Occipital lobe (tissue), 2 donors: ENCODE results near the gene PAPPA. TPM values are rescaled to one million over a fixed set of nuclear protein-coding genes. Genes with fewer than 3 reads are reported as not detected.

Experiments
- DNase-seq: peaks from one replicate; lab custom pipeline; 2025; lab: John Stamatoyannopoulos, UW
- total RNA-seq: library from RNA; depleted of rRNA; stranded (reverse); fragments of >200 nt; gene quantifications from one replicate; pipeline ENCODE4 v1.2.3, GENCODE V29; 2014

PAPPA gene
- total RNA-seq, 1 donor from 2014 or later, result under 0.01 TPM

DNA sequence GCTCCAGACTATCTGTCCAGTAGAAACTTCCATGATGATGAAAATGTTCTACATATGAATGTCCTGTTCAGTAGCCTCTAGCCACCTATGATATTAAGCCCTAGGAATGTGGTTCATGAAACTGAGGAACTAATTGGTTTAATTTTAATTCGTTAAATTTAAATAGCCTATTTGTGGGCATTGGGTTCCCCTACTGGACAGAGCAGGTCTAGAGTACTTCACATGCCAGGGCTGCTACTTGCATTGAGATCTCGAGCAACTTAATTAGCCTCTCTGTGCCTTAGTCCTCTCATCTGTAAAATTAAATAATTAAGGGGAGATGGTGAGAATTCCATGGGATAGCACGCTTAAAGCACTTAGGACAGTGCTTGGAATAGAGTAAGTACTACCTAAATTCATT, 160.0 kb downstream of the PAPPA start:
- DNase-seq, result no peak

DNA sequence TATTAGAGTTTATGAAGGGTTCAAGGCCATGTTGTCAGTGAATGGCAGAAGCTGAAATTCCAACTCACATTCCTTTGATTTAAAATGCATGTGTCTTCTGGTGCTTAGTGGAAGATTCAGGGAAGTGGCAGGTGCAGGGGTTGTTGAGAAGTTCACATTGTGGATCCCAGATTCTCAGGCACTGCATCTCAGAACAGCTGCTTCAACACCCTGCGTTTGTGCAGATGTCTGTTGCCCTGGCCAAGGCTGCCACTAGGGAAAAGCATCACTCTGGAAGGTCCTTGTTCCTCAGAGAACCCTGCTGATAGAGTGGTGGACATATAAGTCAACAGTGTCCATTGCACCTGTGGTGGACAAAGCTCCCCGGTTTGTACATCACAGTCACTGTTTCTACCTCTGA, 162.7 kb downstream of the PAPPA start:
- no peak for DNase-seq

DNA sequence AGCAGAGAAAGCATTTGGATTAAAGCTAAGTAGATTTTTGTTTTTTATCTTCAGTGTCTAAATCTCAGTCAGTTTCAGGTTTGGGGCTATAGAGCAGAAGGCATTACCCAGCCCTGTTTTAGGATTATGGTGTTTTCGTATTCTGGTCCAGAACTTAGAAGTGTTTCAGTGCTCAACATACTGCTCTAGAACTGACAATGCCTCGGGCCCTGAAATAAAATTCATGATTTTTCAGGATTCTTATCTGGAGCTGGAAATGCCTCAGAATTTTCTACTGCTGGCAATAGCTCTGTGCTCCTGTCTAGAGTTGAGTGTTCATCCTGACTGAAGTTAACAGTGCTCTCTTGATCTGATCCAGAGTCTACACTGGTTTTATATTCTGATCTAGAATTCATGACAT, 163.9 kb downstream of the PAPPA start:
- no peak for DNase-seq

DNA sequence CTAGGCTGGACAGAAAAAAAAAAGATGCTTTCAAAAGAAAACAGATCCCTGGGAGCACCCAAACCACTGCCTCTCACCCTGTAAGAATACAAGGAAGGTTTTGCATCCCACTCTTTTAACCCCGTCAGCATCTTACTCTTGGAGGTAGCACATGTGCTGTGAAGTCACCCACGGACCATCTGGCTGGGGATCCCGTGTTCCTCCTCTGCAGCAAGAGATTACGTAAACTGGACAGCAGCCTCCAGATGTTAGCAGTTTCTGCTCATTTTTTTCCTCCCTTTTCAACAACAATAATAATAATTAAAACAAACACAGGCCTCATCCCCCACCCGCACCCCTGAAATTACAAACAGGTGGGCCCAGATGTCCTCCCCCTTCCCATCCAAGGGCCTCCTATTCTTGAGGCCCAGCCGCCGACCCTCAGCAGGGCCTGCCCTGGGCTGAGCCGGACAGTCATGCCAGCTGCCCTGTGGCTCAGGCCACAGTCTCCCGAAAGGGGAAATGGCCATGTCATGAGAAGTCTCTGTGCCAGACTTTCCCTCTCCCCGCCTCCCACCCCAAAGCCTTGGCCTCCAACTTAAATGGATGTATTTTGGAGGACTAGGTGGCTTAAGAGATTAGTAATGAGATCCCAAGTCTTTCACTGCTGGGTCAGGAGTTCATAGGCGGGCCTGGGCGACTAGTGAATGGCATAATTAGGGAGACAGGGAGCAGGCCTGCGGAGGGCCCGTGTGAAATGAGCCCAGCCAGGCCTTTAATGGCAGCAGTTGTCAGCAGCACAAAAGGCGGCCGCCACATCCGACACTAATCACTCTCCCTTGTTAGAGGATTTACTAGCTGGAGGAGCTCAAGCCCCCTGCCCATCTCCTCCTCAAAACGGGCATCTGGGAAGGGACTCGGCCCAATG, 165.1 kb downstream of the PAPPA start:
- peak; percentile 17 for DNase-seq

DNA sequence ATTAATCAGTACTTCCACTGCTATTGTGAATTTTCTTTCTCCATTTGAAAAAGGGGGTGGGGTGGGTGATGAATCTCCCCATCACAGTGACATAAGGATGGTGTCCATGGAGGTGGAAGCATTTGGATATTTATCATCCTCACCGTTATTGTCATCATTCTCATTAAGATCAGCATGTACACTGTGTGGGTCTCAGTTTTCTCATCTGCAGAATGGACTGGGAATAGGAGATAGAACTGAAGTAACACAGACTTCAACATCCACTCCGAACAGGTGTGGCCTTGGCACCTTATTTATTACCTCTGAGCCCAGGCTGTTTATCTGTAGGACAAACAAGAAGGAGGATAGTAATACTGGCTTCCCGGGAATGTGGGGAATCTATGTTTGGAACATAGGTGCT, 165.9 kb downstream of the PAPPA start:
- no peak for DNase-seq

DNA sequence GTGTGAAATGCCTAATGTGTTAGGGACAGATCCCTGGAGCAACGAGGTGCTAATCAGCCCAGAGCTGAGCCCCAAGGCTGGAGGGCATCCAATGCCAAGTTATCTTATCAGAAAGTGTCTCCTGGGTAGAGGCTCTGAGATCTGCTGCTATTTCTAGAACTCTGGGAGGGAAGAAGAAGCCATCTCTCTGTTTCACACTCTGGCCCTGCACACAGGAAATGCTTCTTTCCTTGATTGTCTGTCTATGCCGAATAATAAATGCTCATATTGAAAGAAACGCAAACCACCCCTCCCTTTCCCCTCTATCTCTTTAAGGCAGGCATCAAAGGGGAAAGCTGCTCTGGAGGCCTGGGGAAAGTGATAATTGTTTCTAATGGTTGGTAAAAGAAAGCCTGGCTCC, 166.7 kb downstream of the PAPPA start:
- DNase-seq, result no peak

DNA sequence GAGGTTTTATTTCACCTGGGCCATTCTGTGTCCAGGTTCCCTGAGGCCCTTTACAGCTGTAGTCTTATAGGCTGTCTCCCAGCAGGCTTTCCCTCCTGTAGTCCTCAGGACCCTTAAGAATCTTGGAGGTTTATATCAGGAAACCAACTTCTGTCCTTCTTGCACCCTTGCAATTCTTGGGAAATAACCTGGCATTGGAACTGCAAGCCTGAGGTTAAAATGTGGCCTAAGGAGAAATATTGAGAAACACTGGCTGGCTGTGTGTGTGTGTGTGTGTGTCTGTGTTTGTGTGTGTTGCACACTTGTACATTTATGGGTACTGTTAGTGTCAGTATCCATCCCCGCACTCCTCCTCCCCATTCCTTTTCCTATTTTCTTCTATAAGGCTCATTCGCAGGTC, 168.9 kb downstream of the PAPPA start:
- no peak for DNase-seq

DNA sequence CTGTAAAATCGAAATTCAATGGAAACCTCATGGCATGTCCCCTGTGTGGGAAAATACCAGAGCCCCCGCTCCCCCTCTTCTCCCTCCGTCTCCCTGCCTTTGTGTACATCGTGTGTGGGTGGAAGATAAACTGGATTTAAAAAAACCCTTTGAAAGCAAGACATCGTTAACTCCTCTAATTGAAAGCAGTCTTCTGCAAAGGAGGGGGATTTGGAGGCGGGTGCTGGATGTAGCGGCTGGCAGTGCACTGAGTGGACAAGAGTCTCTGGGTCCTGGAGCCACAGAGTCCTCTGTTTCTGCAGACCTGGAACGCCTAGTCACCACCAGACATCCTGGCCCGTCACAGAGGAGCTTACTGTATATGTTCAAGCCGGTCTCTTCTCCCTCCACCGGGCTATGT, 169.4 kb downstream of the PAPPA start:
- DNase-seq, result no peak

DNA sequence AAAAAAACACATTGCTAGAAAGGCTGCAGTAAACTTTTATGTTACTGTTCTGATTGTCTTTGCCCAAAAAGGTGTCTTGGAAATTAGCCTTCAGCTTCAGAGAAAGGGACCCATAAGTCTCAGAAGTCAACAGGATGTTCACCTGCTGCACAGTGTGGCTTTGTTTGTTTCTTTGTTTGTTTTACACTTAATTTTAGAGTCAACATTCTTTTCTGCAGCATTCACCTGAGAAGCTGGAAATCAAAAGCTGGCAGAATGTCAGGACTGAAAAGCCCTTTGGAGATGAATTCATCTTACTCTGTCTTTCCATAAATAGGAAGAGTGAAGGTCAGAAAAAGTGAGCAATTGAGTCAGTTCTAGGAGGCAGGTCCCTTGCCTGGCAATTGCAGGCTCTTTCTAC, 170.0 kb downstream of the PAPPA start:
- DNase-seq, result no peak

DNA sequence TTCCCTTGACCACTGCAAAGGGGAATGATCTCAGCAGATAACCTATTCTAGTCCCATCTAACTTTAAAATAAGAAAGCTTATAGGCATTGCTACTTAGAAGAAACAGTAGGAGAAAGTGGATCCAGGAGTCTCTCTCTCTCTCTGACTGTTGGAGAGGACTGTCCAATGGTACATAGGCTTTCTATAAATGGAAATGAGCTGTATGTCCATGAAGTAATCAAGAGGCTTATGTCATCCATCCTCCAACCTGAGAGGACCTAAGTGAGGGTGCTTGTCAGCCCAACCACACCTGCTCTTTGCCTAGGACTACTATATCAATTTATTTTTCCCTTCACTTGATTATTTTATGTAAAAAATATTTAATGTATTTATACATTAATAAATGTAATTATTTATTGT, 172.3 kb downstream of the PAPPA start:
- DNase-seq, result no peak

DNA sequence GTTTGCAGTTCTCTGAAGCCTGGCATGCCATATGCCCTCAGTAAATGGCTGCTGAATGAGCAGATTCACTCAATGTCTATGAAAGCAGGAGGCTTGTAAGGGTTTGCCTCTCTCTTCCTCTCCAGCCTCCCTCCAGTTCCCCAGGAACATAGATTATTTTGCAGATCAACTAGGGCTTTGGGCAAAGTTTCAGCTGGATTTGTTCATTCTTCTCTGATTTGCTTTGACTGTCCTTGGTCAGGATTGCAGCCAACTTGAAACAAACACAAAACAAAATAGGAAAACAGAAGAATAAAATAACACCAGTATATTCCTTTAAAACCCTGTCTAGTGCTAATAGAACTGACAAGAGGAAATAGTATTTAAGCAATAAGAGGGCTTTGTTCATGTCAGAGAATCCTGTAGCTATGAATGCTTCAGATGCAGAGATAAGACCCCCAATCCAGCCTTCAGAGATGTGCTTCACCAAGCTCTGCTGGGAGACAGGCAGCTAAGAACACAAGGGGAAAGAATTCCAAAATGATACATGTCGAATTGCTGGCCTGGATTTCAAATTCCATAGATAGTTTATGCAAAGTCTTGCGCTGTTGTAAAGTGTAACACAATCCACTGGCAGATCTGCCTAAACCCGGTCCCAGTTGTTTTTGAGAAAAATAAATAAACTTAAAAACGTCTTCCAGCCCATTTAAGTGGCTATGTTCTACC, 174.3 kb downstream of the PAPPA start:
- DNase-seq, result no peak

DNA sequence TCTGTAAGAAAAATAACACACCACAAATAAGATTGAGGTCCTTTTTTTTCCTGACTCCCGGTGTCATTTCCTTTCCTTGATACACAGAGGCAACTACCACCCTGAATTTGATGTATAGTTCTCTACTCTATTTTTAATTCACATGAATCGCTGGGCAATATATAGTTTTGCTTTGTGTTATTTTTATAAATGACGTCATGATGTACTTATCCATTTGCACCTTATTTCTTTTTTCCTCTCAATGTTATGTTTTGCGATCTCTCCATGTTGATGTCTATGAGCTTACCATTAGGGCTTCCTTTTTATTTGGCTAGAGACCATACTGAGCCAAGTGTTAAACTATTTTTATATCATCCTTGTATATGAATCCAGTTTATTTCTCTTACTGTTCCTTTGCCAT, 175.9 kb downstream of the PAPPA start:
- no peak for DNase-seq

DNA sequence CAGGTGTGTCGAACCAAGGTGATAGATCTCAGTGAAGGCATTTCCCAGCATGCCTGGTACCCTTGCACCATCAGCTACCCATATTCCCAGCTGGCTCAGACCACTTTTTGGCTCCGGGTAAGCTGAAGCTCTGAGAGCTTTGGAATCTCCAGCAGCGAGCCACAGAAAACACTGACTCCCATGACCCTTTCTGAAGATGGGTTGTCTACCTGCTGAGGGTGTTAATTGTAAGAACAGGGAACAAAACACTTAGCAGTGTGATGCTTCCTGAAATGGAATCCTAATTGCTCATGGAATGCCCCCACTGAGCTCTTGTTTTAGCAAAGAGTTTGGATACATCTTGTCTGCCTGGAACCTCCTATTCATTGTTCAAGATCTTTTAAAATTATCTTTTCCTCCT, 177.7 kb downstream of the PAPPA start:
- no peak for DNase-seq

DNA sequence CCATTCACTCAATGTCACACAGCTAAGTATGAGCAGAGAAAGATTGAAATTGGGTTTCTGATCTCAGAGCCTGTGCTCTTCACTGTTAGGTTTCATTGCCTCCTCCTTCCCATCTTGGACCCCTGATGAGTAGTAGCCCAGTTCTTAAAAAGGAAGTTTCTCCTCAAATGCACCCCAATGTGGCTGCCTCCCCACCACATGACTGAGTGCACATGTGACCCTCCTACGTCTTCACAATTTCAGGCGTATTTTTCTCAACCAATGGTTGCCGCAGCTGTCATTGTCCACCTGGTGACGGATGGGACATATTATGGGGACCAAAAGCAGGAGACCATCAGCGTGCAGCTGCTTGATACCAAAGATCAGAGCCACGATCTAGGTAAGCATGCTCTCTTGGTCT, 178.5 kb downstream of the PAPPA start:
- no peak for DNase-seq

DNA sequence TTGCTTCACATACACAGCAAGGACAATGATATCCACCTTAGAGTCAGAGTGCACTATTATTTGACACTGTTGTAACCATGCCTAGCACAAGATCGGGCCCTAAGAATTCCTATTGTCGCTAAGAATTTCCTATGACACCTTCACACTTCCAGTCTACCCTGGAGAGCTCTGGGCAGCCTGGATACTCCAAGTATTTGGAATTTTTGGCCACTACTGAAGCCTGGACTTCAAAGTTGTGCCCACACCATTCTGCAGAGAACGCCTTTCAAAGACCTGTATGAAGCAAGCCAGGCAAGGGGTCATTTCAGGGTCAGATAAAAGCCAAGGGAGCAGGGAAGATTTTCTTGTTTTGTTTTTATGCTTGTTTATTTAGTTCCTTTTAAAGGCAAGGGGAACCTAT, 179.7 kb downstream of the PAPPA start:
- no peak for DNase-seq

DNA sequence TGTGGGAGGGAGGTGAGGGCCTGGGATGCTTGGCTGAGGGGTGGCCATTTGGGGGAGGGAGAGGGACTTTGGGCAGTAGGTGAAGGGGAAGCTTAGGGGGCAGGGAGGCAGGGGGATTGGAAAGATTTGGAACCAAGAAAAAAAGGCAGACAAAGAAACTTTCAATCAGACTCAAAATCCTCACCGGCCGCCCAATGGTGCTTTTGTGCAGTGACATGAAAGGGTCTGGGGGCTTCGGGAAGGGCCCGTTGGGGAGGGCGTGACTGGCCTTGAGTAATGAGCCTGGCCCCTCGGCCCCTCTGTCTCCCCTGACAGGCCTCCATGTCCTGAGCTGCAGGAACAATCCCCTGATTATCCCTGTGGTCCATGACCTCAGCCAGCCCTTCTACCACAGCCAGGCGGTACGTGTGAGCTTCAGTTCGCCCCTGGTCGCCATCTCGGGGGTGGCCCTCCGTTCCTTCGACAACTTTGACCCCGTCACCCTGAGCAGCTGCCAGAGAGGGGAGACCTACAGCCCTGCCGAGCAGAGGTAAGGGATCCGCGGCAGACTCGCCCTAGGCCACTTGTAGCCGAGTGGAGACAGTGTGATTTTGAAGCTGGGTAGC, 181.1 kb downstream of the PAPPA start:
- DNase-seq, result no peak

DNA sequence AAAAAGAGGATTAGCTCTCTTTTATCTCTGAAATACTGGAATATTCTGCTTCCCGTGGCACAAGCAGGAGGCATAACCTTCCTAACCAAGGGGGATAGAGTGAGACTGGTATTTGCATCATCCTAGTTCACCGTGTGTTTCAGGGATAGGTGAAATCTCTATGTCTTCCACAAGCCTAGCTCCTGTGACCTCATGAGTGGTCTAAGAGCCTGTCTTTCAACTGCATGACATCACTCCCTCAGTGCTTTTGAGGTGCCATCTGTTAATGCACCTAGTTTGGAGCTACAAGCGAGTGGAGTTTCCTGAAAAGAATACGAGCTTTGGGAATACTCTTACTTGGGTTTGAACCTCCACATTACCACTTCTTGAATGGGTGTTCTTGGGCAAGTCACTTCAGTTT, 181.8 kb downstream of the PAPPA start:
- DNase-seq, result no peak

DNA sequence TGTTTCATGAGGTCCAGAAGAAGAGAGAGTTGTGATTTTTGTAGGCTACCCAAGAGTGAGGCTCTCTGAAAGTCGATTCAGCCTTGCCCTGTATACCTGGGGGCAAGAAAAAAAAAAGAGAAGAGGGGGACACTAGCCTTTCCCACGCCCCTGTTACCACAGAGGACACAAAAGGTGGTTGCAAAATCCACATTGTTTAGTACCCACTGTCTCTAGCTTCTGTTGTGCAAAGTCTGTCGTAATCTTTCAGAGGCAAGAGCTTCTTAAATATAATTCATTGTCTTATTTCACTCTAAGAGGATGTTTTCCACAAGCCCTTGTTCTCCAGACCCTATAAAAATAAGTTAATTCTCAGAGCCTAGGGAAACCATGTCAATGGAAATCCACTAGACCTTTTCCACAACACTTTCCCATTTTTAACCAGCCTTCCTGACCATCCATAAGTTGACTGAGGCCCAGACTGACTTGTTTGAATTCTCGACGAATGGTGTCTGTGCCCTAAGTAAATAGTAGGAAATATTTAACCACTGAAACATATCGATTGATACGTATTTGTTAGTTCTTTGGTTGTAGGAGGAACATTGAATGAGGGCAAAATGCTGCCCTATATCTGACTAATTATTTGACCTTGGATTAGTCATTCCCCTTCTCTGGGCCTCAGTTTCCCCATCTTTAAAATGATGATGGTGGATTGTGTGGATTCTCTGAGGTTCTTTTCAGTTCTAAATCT, 182.7 kb downstream of the PAPPA start:
- DNase-seq, result no peak

DNA sequence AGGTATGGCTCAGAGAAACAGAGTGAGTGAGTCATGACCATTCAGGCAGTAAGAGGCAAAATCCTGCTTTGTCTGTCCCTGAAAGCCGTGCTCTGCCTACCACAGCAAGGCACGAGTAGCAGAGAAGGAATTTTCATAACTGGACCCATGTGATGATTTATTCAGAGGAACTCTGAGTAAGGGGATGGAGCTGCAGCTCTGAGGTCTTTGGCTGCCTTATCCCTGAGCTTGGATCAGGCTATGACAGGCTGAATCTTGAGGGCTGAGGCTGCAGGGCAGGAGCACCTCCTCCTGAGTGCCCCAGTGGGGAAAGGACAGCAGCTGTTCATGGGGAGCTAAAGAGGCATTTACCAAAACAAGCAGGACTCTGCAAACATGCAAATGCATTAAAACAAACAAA, 183.4 kb downstream of the PAPPA start:
- DNase-seq, result no peak

DNA sequence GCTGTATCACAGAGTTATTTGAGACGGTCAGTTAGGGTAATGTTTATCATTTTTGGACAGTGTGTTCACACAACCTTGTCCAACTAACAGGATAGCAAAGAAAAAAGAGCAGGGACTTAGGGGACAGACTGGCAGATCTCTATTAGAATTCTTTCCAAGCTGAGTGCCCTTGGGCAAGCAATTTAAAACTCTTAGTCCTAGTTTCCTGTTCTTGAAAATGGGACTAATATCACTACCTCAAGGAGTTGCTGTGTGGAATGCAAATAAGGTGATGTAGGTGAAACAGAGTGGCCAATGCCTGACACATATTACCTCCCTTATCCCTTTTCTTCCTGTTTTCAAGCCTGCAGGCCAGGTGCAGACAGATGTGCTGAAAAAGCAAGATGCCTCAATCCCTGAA, 186.7 kb downstream of the PAPPA start:
- no peak for DNase-seq

DNA sequence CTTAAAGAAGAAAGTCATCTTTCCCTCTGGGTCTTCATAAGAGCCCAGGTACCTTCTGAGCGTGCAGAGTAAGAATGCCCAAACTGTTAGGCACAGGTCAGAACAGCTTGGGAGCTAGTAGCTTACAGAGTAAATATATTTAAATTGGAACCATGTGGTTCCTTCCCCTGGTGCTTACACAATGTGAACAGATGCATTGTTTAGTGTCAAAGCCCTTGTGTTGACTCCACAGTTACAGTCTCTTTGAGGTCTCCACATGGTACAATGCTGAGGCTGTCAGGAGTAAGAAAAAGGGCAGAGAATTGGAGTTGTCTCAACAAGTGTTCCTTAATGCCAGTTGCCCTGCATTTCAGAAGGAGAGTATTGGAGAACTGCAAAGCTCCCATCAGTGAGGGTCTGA, 188.5 kb downstream of the PAPPA start:
- DNase-seq, result no peak

DNA sequence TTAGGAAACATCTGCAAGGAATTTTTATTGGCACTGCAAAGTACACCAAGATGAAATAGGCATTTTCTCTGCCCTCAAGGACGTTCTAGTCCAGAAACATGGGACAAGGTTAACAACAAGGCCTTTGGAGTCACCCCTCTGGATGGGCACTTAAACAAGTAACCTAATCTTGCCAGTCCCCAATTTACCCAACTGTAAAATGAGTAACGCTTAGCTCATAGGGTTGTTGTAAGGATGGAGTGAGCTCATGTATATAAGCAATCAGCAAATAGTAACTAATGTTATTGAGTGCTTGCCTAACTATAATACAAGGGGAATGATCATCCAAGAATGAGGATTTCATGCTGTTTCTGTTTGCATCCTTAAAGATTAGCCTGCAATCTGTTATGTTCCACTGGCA, 189.3 kb downstream of the PAPPA start:
- DNase-seq, result no peak
